PC-9 (cell line): Measurements from ENCODE around the gene SHISAL1.

ENCODE experiments used
- CTCF ChIP-seq: fragments of 200-600 bp; sonication (generic); conservative IDR thresholded peaks from 2 replicates; pipeline ENCODE4 v1.6.1; 2017; ENCODE audit warnings: mixed run types, antibody characterized with exemption, mild to moderate bottlenecking, moderate library complexity
- EZH2 ChIP-seq: fragments of 200-600 bp; sonication (generic); IDR thresholded peaks from 2 replicates; pipeline ENCODE4 v1.8.0; 2017; ENCODE audit warnings: antibody characterized with exemption, low read depth

- no peak for TF ChIP-seq CTCF
- TF ChIP-seq EZH2 = no peak
These were observed 42.8 kb downstream of the SHISAL1 start for GRCh38 chr22:44269757-44270555.
